Fibroblast of skin of left biceps (primary cell): ENCODE data around the gene ATF6B.
"Not testable (repeated sequence)": the region's sequence is repeated elsewhere in the genome, so short reads cannot be mapped to it uniquely, and the experiment has no call there.

ENCODE experiments used
- DNase-seq, 2 experiments: peaks; one replicate each; pipeline ENCODE4 v3.0.0-alpha.2; 2013; ENCODE audit warnings: low read depth in 2 of 2

The ATF6B gene

GRCh38 chr6:32107406-32107805, 20.6 kb downstream of the ATF6B start:
- DNase-seq, result no peak

DNA sequence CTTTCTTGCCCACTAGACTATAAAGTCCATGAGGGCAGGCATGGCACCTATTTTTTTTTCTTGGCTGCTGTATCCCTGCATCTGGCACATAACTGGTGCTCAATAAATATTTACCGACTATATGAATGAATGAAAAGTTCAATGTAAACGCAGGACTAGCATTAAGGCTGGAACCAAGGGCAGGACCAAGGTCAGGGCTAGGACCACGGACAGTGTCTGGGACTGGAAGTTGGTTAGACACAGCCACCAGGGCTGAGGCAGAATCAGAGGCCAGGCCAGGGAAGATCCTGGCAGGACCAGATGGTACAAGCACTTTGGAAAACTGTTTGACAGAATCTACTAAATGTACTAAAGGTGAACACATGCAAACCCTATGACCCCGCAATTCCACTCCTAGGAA, 22.6 kb downstream of the ATF6B start:
- DNase-seq, result no peak

DNA sequence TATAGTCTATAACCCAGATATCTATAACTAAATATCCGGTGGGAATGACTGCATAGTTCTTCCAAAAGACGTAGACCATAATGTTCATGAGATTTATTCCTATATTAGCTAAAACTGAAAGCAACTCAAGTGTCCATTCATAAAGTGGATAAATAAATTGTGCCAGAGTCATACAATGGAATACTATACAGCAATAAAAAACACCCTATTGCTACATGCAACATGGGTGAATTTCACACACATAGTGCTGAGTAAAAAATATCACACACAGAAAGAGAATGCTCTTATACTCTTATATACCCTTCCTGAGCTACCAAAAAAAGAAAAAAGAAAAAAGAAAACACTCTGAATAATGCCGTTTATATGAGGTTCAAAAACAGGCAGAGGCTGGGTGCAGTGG, 25.8 kb downstream of the ATF6B start:
- no peak for DNase-seq

DNA sequence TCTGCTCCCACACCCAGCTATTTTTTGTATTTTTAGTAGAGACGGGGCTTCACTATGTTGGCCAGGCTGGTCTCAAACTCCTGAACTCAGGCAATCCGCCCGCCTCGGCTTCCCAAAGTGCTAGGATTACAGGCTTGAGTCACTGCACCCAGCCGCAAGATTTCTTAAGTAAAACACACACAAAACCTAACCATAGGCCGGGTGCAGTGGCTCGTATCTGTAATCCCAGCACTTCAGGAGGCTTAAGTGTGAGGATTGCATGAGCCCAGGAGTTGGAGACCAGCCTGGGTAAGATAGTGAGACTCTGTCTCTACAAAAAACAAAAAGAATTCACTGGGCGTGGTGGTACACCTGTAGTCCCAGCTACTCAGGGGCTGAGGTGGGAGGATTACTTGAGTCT, 27.8 kb downstream of the ATF6B start:
- DNase-seq, result not testable (repeated sequence)

- no peak for DNase-seq
Observed at GRCh38 chr6:32097364-32097763, 30.7 kb downstream of the ATF6B start.

DNA sequence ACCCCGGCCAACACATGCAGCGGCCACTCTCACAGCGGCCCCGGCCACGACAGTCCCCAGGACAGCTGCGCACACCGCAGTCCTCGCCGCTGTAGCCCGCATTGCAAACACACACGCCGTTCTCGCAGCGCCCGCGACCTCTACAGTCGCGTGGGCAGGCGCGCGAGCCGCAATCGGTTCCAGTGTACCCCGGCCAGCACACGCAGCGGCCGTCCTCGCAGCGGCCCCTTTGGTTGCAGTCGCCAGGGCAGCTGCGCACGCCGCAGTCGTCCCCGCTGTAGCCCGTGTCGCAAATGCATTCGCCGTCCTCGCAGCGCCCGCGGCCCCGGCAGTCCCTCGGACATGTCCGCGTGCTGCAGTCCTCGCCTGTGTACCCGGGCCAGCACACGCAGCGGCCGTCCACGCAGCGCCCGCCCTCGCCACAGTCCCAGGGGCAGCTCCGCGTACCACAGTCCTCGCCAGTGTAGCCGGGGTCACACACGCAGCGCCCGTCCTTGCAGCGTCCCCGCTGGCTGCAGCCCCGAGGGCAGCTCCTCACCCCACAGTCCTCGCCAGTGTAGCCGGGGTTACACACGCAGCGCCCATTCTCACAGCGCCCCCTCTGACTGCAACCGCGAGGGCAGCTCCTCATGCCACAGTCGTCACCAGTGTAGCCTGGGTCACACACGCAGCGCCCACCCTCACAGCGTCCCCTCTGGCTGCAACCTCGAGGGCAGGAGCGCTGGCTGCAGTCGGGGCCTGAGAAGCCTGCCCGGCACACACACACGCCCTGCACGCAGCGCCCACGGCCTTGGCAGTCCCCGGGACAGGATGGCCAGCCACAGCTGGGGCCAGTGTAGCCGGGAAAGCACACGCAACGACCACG, 31.4 kb downstream of the ATF6B start:
- no peak for DNase-seq

- DNase-seq, result no peak
Observed at GRCh38 chr6:32096087-32096393, 32.0 kb downstream of the ATF6B start.

DNA sequence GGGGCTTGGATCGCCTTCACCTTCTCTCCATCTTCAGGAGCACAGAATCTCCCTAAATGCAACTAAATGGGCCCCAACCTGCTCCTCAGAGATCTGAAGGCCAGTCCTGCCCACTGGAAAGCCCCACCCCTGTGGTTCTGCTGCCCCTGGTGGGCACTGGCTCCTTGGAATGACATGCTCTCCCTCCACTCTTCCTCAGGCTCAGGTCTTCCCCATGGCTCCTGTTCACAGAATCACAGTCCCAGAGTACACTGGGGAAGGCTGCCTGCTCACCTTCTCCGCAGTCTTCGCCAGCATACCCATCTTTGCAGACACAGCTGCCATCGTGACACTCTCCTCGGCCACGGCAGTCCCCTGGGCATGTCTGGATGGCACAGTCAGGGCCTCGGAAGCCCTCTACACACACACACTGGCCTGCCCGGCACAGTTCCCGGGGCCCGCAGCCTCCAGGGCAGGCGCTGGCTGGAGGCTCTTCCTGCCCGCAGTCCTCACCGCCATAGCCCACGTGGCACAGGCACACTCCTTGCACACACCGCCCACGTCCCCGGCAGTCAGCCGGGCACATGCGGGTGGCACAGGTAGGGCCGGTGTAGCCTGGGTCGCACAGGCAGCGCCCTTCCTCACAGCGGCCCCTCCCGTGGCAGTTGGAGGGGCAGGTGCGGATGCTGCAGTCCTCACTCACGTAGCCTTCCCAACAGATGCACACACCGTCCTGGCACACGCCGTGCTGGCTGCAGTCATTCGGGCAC, 32.5 kb downstream of the ATF6B start:
- no peak for DNase-seq

- DNase-seq, result no peak
Observed at GRCh38 chr6:32092760-32093497, 35.1 kb downstream of the ATF6B start.

DNA sequence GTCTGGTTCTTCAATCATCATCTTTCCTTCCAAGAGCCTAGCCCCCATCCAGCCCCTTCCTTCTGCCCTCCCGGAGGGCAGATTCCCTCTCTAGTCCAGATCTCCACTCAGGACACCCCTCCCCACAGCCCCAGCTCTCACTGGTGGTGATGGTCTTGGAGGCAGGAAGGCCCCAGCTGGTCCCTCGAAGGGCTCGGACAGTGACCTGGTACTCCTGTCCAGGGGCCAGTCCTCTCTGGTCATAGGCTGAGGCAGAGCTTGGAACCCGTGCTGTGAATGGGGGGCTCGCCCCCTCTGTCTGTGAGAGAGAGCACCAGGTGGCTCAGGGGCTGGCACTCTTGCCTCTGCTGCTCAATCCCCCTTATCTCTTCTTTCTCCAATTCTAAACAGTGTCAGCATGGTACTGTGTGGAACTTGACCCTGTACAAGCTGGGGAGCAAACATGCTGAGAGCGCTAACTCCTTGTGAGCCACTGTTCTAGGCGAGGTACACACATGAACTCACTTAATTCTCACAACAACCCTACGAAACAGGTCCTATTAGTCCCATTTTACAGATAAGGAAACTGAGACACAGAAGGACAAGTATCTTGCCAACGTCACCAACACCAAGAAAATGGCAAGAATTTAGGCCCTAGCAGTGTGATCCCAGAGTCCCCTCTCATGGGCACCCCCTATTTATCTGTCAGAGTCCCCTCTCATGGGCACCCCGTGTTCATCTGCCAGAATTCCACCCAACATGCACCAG, 38.8 kb downstream of the ATF6B start:
- no peak for DNase-seq

DNA sequence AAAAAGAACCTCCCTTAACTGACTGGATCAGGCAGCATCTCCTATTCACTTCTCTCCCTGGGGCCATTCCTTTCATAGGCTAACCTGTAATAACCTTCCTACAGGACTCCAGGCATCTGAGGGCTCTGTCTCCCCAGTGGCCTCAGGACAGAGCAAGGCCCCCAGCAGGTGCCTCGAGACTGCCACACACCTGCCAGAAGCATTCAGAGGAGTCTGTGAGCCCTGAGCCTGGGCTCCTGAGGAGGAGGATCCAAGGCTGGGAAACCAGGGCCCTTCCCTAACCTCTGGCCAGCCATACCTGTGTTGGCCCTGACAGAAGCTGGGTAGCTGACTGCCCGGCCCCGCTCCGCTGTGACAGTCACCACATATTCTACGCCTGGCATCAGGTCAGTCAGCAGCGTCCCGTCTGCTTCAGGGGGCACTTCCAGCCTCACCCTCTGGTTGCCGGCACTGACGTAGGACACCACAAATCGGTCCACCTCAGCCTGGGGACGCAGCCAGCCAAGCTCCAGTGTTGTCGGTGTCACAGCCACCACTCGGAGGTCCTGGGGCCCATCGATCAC, 39.5 kb downstream of the ATF6B start:
- no peak for DNase-seq

- no peak for DNase-seq
Observed at GRCh38 chr6:32087574-32088486, 40.2 kb downstream of the ATF6B start.

GRCh38 chr6:32086661-32087573, 41.1 kb downstream of the ATF6B start:
- no peak for DNase-seq

DNA sequence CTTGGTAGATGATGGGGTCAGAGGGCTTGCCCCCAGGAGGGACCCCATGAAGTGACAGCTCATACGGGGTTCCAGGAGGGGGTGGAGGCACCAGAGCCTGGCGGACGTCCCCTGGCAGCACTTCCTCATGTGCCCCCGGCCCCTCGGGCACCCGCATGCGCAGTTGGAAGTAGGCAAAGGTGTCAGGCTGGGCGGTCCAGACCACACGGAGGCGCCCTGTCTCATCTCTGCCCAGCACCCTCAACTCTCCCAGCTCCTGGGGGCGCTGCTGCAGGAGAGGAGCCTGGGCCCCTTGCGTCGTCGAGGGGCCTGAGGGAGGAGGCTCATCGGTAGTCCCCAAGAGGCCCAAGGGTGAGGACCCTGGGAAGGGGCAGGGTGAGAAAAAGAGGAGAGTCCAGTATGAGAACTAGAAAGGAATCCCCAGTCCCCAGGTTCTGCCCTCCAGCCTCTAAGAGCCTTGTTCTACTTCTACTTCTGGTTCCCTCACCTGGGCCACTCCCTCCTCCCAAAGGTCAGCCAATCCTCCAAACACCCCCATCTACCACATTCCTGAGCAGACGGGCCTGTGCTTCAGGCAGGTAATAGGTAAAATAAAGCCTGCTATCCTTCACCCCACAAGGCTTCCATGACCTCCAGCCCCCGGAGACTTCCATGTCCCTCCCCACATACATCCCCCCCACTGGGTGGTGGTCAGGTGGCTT, 42.1 kb downstream of the ATF6B start:
- no peak for DNase-seq

DNA sequence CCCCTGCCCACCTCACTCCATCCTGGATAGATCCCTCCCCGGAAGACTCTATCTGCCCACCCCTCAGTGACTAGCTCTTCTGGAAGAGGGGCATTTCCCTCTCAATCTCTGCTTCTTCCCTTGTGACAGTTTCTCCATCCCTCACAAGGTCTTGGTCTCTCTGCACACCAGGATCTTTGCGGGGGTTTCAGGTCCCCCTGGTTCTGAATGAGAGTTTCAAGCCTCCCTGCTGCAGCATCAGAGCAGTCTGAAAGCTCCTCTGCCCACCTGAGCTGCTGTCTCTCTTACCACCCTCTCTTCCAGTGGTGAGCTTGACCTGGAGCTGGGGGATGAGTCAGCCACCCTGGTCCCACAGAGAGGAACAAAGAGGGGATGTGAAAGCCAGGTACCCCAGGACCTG, 43.3 kb downstream of the ATF6B start:
- DNase-seq, result no peak

- DNase-seq, result no peak
Observed at GRCh38 chr6:32083812-32084768, 44.0 kb downstream of the ATF6B start.

GRCh38 chr6:32082935-32083334, 45.1 kb downstream of the ATF6B start:
- DNase-seq, result no peak

- no peak for DNase-seq
Observed at GRCh38 chr6:32082478-32082877, 45.6 kb downstream of the ATF6B start.
